GM12864 (cell line): Measurements from ENCODE around the gene PHTF2.

Source experiments
- DNase-seq: peaks from one replicate; pipeline ENCODE4 v3.0.0-alpha.2; 2011; ENCODE audit warnings: low read depth
- H3K4me3 ChIP-seq: 2 replicates; pipeline ENCODE4 v1.5.1; 2011; ENCODE audit warnings: mild to moderate bottlenecking, low read depth, low read length, control low read depth
- CTCF ChIP-seq: IDR thresholded peaks from 2 replicates; pipeline ENCODE4 v1.5.1; 2011; ENCODE audit warnings: low read depth, mild to moderate bottlenecking, moderate library complexity, low read length, control low read depth, inconsistent platforms; ENCODE audit errors: missing control alignments

Gene PHTF2

GRCh38 chr7:77897004-77897547 is 98.5 kb downstream of the PHTF2 start:
- TF ChIP-seq CTCF: no peak
- DNase-seq: no peak
- no peak overlapping the region for H3K4me3 ChIP-seq

- no peak for TF ChIP-seq CTCF
- DNase-seq: no peak
These were observed 100.9 kb downstream of the PHTF2 start for GRCh38 chr7:77899516-77899915.

DNA sequence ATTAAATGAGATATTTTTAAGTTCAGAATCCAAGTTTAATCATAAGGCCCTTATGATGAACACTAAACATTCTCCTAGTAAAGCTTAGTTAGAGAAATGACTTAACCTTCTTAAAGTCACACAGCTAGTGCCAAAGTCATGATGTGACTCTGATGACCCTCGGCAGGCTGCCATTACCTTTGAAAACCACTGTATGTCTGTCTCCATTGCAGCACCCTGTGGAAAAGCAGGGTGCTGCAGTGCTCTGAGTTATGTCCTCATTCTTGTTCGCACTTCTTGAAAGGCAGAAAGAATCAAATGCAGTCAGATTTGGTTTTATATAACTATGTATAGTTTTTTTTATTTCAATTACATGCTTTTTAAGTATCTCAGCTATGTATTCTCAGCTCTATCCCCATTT is 105.0 kb downstream of the PHTF2 start:
- DNase-seq: peak; percentile 19
- H3K4me3 ChIP-seq: no peak overlapping the region
- peak; percentile 49 for TF ChIP-seq CTCF

More at GRCh38 chr7:77899516-77899915, 100.9 kb downstream of the PHTF2 start:
- no peak overlapping the region for H3K4me3 ChIP-seq

GRCh38 chr7:77904252-77904651 is 105.7 kb downstream of the PHTF2 start:
- DNase-seq: no peak
- no peak overlapping the region for H3K4me3 ChIP-seq
- no peak for TF ChIP-seq CTCF

DNA sequence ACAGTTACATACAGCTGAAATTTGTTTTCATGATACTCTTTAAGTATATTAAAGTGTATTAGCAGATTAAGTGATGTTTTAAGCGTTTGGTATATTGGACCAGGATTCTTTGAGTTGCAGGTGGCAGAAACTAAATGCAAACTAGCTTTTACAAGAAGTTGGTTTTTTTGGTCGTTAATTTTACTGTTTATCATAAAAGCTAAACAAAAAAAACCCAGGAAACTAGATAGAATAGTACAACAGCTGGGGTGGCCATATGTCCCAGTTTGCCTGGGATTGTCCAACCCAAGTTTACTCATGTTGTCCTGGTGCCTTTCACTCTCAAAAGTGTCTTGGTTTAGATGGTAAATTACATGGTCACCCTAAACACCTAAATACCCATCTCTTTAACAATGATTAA is 108.7 kb downstream of the PHTF2 start:
- no peak for TF ChIP-seq CTCF
- no peak for DNase-seq
- no peak overlapping the region; the same call in 1 of the 2 replicates for H3K4me3 ChIP-seq

DNA sequence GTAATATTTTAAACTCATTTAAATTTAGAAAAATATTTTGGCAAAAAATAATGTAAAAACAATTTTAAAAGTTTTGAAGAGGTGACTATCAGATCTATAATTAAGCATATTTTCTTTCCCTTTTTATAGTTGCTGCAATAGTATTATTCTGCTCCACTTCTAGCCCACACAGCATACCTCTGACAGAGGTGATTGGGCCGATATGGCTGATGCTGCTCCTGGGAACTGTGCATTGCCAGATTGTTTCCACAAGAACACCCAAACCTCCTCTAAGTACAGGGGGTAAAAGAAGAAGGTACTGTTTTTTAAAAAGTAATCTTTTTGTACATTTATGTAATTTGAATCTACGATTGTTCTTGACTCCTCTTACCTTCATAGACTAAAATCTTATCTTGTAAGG is 110.1 kb downstream of the PHTF2 start:
- no peak for TF ChIP-seq CTCF
- DNase-seq: no peak
- no peak overlapping the region for H3K4me3 ChIP-seq

GRCh38 chr7:77910124-77910523 is 111.6 kb downstream of the PHTF2 start:
- DNase-seq: no peak
- no peak overlapping the region for H3K4me3 ChIP-seq
- TF ChIP-seq CTCF: peak; percentile 27
